Glutamatergic neuron (in vitro differentiated cells): ENCODE data around the gene ENDOD1. TPM values are rescaled to one million over a fixed set of nuclear protein-coding genes. Genes with fewer than 3 reads are reported as not detected.

ENCODE experiments used
- DNase-seq: peaks from one replicate; pipeline ENCODE4 v3.0.0; 2022
- H3K27ac Mint-ChIP-seq: one replicate; pipeline ENCODE4 v1.8.0; 2020; ENCODE audit warnings: mild to moderate bottlenecking, mixed read lengths, inconsistent platforms; ENCODE audit not compliant: unreplicated experiment
- H3K27me3 Mint-ChIP-seq: one replicate; pipeline ENCODE4 v1.8.0; 2020; ENCODE audit warnings: mild to moderate bottlenecking, moderate library complexity, mixed read lengths, inconsistent platforms; ENCODE audit not compliant: unreplicated experiment
- H3K36me3 Mint-ChIP-seq: one replicate; pipeline ENCODE4 v1.8.0; 2020; ENCODE audit warnings: mild to moderate bottlenecking, mixed read lengths, inconsistent platforms; ENCODE audit not compliant: unreplicated experiment
- H3K4me1 Mint-ChIP-seq: one replicate; pipeline ENCODE4 v1.8.0; 2020; ENCODE audit warnings: mild to moderate bottlenecking, low read depth, mixed read lengths, inconsistent platforms; ENCODE audit not compliant: unreplicated experiment
- H3K4me3 Mint-ChIP-seq: one replicate; pipeline ENCODE4 v1.8.0; 2020; ENCODE audit warnings: mild to moderate bottlenecking, mixed read lengths, inconsistent platforms; ENCODE audit not compliant: unreplicated experiment
- H3K9me3 Mint-ChIP-seq: one replicate; pipeline ENCODE4 v1.8.0; 2020; ENCODE audit warnings: mild to moderate bottlenecking, moderate library complexity, mixed read lengths, inconsistent platforms; ENCODE audit not compliant: unreplicated experiment
- CTCF ChIP-seq: fragments of 200-600 bp; sonication (generic); IDR thresholded peaks from one replicate; pipeline ENCODE4 v1.5.0; 2021; ENCODE audit not compliant: partially characterized antibody, unreplicated experiment
- total RNA-seq: library from RNA; stranded (reverse); fragmentation: NEBNext Ultra II Directional; extraction: Animal tissue kit (Norgen Biotek cat#: 25700); gene quantifications from one replicate; pipeline ENCODE4 v1.2.1, GENCODE V29; 2021; ENCODE audit not compliant: unreplicated experiment

The ENDOD1 gene
- total RNA-seq, 1 donor from 2014 or later, result 1.6 TPM

GRCh38 chr11:95140397-95141033 lies 50.9 kb downstream of the ENDOD1 start:
- Mint-ChIP-seq H3K36me3 (no peaks in the 10 kb centered on the region), H3K27me3 (peaks cover 4% of the 10 kb centered on the region), H3K9me3 (no peaks in the 10 kb centered on the region)

GRCh38 chr11:95142431-95142830 lies 52.8 kb downstream of the ENDOD1 start:
- no peak for TF ChIP-seq CTCF
- Mint-ChIP-seq H3K4me3 (no peak overlapping the region), H3K9me3 (no peaks in the 10 kb centered on the region), H3K27ac (no peak overlapping the region), H3K4me1 (no peaks in the 10 kb centered on the region), H3K36me3 (no peaks in the 10 kb centered on the region), H3K27me3 (peaks cover 7% of the 10 kb centered on the region)
- DNase-seq, result no peak

More at GRCh38 chr11:95140397-95141033, 50.9 kb downstream of the ENDOD1 start:
- no peak for DNase-seq
- no peak for TF ChIP-seq CTCF
- Mint-ChIP-seq H3K27ac (no peak overlapping the region), H3K4me3 (no peak overlapping the region), H3K4me1 (no peaks in the 10 kb centered on the region)

- H3K27ac Mint-ChIP-seq, result no peak overlapping the region
- no peak overlapping the region for H3K4me3 Mint-ChIP-seq
- TF ChIP-seq CTCF, result no peak
- peaks cover 7% of the 10 kb centered on the region for H3K27me3 Mint-ChIP-seq
- no peak for DNase-seq
- no peaks in the 10 kb centered on the region for H3K9me3 Mint-ChIP-seq
- H3K4me1 Mint-ChIP-seq, result peaks cover 2% of the 10 kb centered on the region
- H3K36me3 Mint-ChIP-seq, result no peaks in the 10 kb centered on the region
Measured at GRCh38 chr11:95143106-95143681, 53.5 kb downstream of the ENDOD1 start.

- Mint-ChIP-seq H3K27me3 (peaks cover 10% of the 10 kb centered on the region), H3K9me3 (peaks cover 3% of the 10 kb centered on the region), H3K36me3 (no peaks in the 10 kb centered on the region), H3K27ac (no peak overlapping the region), H3K4me3 (no peak overlapping the region), H3K4me1 (peaks cover 2% of the 10 kb centered on the region)
- no peak for DNase-seq
- TF ChIP-seq CTCF, result no peak
Measured at GRCh38 chr11:95144313-95145235, 54.9 kb downstream of the ENDOD1 start.
